HG02938 (cell line): ENCODE results near the gene KIFBP.
A peak's percentile ranks its signal among the peaks of the same experiment; 100 is the strongest.
"Not testable (repeated sequence)": the region's sequence is repeated elsewhere in the genome, so short reads cannot be mapped to it uniquely, and the experiment has no call there.

ENCODE experiments used
- ATAC-seq: cut with Tn5 transposase; IDR thresholded peaks from one replicate; pipeline ENCODE4 v1.9.1; 2021; ENCODE audit warnings: mild to moderate bottlenecking, moderate library complexity; ENCODE audit not compliant: unreplicated experiment

KIFBP gene

DNA sequence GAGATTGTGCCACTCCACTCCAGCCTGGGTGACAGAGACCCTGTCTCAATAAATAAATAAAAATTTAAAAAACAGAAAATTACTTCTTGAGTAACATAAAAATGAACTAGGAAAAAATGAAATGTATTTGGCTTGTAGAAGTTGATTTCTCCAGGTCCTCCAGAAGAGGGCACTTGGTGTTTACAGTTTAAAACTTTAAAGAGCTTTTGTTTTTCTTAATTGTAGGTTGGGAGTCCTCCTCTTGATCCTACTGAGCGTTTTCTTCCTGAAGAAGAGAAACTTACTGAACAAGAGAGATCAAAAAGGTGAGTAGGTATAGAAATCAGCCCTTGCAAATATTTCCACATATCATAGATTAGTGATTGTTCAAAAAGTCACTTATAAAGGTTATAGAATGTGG lies 16.2 kb downstream of the KIFBP start:
- no peak for ATAC-seq

DNA sequence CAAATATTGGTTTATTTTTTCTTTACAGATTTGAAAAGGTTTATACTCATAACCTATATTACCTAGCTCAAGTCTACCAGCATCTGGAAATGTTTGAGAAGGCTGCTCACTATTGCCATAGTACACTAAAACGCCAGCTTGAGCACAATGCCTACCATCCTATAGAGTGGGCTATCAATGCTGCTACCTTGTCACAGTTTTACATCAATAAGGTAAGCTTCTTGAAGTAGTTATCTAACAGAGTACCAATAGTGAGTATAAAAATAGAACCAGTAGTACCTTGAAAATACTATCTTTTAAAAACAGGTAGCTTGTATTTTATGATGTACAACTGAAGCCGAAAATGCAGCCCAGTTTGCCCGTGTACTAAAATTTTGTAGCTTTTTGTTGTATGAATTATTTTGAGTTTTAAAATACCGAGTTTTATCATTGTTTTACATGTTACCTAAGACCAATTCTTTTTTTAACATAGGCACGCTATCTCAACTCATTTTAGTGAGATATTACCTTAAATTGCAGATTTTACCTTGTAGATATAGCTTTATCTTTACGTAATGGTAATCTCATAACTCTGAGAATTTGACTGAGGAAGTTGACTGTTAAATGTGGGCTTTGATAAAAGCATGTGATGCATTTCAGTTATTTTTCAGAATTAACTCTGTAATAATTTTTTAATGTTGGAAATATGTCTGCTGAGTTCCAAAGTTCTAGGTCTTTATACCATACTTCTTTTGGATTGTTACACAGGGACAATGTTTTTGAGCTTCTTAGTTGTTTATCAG lies 17.3 kb downstream of the KIFBP start:
- ATAC-seq = no peak

DNA sequence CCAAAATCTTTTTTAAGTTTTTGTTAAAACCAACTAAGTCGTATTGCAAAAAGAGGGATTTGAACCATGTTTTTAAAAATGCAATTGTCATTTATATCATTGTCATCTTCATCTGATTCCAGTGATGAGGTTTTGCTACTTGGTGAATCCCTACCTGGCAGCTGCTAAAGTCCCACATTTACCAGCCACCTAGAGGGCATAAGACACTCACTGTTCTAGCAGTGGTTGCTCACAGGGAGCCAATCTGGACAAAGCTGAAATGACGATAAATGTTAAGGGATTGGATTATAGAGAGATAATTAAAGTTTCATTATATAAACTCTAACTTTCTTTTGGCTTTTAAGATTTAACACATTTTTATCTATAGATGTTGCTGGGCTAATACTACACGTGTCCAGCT lies 18.7 kb downstream of the KIFBP start:
- no peak for ATAC-seq

DNA sequence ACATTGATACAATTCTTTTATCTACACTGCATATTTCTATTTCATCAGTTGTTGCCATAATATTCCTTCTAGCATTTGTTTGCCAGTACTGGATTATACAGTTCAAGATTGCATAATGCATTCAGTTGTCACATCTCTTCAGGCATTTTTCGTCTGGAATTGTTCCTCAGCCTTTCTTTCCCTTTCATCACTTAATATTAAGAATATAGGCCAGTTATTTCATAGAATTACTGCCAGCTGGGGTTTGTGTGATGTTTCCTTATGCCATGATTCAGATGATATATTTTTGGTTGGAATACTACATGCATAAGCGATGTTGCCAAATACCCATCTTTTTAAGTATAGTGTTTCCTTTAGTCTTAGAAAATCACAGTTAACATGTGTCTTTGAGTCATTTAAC lies 20.8 kb downstream of the KIFBP start:
- no peak for ATAC-seq

DNA sequence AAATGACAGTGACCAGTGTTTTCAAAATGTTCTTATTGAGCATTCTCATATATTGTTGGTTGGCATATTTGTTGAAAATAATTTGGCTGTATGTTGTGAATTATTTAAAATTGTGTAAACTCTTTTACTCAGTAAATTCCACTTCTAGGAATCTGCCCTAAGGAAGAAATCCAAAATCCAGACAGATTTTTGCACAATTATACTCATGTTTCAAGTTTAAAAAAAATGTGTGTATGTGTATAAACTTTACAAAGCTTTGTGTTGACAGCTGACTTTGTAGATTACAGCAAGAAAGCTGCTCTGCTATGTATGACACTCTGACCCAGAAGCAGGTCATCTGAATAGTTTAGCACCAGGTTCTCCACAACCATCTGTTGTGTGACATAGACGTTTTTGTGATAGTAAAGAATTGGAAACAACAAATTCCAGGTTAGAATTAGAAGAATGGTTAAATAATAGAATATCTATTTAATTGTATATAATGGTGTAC lies 21.6 kb downstream of the KIFBP start:
- no peak for ATAC-seq

DNA sequence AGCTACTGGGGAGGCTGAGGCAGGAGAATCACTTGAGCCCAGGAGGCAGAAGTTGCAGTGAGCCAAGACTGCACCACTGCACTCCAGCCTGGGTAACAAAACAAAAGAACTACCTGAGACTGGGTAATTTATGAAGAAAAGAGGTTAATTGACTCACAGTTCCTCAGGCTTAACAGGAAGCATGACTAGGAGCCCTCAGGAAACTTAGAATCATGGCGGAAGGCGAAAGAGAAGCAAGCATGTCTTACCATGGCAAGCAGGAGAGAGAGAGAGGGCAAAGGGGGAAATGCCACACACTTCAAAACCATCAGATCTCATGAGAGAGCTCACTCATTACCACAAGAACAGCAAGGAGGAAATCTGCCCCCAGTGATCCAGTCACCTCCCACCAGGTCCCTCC lies 24.2 kb downstream of the KIFBP start:
- ATAC-seq = not testable (repeated sequence)

DNA sequence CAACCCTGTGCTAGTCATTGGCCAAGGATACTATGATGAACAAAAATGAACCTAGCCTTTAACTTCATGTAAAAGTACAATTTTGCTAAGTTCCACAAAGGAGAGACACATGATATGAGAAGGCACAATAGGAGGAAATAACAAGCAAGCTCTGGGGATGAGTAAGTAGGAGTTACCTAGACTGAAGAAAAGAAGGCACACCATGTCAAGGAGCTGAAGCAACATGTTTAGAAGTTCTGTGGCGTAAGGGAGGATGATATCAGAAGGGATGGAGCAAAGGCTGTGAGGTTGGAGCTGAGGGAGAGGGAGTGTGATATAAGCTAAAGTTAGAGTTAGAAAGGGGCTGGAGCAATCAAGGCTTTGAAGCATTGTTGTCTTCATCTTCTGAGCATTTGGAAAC lies 25.6 kb downstream of the KIFBP start:
- no peak for ATAC-seq

DNA sequence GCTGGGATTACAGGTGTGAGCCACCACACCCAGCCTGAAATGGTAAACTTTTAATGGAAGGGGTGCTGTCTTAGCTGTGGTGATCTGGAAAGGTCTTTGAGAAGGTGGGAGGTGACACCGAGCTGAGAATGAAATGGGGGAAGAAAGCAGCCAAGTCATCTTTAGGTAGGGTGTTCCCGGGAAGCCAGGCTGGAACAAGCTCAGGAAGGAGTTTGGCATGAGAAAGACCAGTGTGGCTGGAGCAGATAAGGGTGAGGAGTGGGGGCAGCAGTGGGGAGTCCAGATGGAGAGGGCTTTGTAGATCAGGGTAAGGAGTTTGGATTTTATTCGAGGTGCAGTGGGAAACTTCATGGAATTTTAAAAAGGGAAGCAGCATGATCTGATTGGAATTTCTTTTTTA lies 30.0 kb downstream of the KIFBP start:
- no peak for ATAC-seq

DNA sequence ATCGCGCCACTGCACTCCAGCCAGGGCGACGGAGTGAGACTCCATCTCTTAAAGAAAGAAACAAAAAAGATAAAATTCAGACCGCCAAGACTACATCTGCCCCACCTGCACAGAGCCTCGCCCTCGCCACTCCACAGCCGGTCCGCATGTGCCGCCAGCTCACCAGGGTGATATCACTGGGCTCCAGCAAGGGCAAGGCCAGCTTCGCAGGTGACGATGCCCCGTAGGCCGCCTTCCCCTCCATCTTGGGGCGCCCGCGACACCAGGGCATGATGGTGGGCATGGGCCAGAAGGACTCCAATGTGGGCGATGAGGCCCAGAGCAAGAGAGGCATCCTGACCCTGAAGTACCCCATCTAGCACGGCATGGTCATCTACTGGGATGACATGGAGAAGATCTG lies 34.0 kb downstream of the KIFBP start:
- ATAC-seq = no peak

DNA sequence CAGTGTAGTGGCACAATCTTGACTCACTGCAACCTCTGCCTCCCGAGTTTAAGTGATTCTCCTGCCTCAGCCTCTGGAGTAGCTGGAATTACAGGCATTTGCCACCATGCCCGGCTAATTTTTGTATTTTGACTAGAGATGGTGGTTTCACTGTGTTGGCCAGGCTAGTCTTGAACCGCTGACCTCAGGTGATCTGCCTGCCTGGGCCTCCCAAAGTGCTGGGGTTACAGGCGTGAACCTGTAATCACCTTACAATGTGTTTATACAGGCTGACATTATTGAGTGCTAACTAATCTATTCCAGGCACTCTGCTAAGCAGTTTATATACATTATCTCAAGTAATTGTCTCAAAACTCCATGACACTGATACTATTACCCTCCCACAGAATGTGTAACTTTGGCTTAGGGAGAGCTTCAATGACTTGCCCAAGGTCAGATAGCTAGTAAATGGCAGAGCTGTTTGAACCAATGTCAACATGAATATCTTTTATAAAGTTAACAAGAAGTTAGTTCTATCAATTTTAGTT lies 36.8 kb downstream of the KIFBP start:
- no peak for ATAC-seq

DNA sequence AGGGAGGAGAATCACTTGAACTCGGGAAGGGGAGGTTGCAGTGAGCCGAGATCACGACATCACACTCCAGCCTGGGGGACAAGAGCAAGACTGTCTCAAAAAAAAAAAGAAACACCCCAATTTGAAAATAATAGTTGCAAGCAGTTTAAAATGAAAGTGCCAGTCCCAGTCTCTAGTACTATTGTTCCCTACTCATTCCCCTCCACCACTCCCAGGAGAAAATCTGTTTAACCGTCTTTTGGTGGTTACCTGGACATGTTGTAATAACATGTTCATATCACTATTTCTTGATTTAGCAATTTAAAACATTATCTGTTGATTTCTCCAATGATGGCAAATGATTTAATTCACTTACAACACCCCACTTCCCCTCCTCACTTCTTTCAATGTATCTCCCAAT lies 44.7 kb downstream of the KIFBP start:
- no peak for ATAC-seq

DNA sequence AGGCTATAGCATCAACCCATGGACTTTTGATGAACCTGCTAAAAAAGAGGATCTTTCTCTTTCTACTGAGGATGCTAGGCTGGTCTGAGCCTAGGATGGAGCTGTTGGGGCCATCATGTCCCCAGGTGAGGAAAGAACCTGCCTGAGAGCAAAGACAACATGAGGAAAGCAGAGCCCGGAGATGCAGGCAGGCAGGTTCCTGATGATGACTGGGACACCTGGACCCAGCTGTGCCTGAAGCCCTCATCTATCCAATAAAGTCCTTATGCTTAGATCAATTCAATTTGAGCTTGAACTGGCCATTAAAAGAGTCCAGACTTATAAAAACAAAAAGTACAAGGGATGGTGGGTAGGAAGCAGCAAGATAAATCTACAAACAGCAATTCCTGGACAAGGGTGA lies 48.9 kb downstream of the KIFBP start:
- ATAC-seq = no peak

DNA sequence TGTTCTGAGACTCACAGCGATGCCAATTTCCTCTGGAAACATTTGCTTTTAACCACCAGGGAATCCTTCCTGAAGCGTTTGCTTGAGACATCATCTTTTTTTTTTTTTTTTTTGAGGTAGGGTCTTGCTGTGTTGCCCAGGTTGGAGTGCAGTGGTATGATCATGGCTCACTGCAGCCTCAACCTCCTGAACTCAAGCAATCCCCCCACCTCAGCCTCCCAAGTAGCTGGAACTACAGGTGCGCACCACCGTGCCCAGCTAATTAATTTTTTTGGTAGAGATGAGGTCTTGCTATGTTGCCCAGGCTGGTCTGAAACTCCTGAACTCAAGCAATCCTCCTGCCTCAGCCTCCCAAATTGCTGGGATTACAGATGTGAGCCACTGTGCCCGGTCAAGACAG lies 52.3 kb downstream of the KIFBP start:
- not testable (repeated sequence) for ATAC-seq

DNA sequence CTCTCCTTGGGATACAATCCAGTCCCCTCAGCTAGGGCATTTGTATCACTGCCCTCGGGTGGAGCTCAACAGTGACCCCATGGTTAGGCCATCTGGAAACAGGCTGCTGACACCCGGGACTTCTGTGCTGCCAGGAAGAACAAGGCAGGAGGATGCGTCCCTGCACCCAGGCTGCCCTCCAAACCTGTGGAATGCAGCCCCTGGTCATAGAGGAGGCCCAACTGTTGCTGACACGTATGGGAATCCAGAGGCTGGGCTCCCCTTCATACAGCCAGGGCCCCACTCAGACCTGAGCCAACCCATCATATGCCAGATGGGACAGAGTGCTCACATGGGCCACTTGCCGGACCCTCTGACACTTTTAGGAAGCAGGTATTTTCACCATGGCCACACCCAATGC lies 53.8 kb downstream of the KIFBP start:
- ATAC-seq = no peak

DNA sequence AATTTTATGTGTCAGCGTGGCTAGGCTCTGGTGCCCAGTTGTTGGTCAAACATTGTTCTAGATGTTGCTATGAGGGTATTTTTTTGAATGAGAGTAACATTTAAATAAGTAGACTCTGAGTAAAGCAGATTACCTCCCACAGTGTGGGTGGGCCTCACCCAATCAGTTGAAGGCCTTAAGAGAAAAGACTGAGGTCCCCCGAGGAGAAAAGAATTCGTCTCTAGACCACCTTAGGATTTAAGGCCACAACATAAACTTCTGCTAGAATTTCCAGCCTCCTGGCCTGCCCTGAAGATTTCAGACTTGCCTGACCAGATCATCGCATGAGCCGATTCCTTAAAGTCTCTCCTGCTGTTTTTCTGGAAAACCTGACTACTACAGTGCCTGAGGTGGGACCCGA lies 54.2 kb downstream of the KIFBP start:
- no peak for ATAC-seq

DNA sequence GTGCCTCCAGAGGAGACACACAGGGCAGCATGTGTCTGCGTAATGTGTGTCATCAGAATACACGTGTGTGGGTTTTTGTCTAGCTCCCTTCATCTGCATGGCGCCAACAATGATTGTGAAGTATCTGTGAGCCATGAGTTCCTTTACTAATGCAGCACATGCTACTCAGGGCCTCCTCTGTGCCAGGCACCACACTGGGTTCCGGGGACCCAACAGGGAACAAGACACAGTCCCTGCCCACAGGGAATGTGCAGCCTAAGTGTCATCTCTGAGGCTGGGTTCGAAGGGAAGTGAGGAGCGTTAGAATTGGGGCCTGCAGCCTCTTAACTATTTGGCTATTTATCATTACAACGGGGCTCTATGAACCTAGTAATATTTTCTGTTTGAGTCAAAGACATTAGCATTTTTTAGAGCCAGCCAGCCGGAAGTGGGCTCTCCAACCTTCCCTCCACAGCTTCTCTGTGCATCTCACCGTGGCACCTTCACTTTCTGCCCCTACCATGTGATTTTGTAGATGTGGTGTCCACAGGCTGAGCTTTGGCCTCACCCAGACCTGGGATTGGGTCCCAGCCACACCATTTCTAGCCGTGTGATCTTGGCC lies 55.4 kb downstream of the KIFBP start:
- no peak for ATAC-seq

DNA sequence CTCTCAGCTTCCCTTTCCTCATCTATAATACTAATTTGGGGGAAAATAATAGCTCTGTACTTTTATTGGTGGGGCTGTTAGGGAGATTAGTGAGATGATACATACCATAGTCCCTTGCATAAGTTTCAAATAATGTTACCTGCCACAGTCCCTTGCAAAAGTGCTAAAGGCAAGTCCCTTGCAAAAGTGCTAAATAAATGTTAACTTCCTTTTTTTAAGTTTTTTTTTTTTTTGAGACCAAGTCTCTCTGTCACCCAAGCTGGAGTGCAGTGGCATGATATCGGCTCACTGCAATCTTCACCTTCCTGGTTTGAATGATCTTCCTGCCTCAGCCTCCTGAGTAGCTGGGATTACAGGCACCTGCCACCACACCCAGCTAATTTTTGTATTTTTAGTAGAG lies 55.9 kb downstream of the KIFBP start:
- no peak for ATAC-seq

DNA sequence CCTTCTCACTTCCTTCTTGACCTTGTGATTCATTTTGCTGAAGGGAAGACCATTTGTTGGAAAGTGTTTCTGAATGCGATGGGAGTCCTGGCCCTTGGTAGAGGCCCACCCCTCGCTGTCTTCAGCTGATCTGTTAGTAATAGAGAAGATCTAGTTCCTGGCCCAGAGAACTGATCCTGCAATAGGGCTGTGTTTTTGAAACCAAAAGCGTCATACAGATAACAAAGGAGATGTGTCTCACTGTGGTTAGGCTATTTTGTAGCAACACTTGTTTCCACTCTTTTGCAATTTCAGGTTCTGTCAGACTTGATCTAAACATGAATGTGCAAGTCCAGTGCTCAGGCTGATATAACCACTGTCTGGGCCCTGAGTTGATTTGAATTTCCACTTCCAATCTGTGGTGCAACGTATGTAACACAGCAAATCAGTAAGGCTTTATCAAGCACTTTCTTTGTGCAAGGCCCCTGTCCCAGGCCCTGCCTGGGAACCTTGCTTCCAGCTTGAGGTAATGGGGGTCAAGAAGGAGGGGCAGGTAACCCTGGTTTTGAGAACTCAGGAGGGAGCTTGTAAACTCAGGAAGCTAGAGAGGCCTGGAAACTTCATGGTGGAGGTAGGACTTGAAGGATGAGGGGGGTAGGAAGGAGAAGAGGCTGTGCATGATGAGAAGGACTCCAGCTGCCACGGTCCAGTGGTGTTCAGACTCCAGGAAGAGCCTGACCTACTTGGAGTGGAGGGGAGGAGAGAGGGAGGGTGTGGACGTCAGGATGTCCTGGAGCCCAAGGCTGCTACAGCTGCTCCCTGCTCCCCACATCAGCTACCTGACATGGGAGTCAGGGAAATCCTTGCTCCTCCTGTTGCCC lies 57.1 kb downstream of the KIFBP start:
- ATAC-seq = peak; percentile 63

DNA sequence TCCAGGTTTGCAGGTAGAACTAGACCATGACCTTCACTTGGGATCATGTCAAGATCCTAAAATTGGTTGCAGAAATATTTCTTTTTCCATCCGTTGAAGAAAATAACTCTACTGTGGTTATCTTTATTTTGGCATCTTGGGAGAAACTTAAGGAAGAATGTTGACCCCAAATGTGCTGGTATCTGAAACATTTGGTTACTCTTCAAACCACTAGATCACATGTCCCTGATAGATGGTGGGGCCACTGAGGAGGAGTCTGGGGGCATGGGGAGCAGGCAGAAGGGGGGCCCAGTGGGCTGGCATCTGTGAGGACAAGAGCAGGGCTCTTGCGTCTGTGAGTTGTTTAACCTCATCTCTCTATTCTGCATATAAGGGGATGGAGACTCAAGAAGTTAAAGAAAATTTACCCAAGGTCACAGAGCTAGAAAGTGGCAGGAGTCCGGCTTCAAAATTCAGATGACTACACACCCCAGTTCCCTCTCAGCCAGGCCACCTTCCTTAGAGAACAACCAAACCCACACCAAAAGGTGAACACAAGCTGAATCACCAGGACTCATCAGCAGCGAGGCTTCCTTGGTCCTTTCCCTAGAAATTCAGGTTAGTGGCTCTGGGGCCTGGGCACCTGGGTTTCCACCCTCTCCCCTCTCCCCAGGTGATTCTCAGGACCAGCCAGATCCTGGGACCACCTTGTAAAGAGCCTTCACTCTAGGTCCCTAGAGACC lies 58.7 kb downstream of the KIFBP start:
- ATAC-seq = no peak

DNA sequence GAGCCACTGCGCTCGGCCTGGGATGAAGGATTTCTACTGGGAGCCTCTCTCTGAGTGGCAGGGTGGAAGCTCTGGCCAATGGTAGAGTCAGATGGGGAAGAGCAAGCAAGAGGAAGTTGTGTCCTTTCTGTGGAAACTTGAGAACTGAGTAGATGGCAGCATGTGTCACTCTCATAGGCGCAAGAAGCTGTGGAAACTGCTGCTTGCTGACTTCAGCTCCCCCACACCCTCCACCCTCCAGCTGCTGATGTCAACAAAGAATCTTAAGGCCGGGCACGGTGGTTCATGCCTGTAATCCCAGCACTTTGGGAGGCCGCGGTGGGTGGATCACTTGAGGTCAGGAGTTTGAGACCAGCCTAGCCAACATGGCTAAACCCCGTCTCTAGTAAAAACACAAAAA lies 59.5 kb downstream of the KIFBP start:
- no peak for ATAC-seq

DNA sequence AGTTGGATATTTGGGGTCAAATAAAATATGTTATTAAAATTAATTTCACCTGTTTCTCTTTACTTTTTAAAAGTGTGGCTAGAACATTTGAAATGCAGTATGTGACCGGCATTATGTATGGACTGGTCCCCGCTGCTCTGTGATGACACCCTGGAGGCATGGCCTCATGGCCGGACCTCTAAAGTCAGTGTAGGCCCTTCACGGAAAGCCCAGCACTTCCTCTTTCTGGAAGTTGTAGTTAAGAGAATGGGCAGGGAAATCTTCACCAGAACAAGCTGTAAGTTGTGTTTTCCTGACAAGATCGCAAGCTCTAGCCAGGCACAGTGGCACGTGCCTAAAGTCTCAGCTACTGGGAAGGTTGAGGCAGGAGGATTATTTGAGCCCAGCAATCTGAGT lies 61.0 kb downstream of the KIFBP start:
- ATAC-seq = no peak
